HCT116 (cell line): ENCODE data around the gene SAMD10. TPM values are rescaled to one million over a fixed set of nuclear protein-coding genes. Genes with fewer than 3 reads are reported as not detected.

Source experiments
- ATAC-seq: fragments of 200-7000 bp; cut with Tn5 transposase; 2 replicates; pipeline ENCODE4 v1.9.1; 2020; ENCODE audit warnings: mild to moderate bottlenecking, moderate library complexity
- BruUV-seq: library from RNA; stranded (reverse); fragments of 400-500 nt; replicated peaks from 2 replicates; lab custom pipeline; 2021; lab: Mats Ljungman, UMichigan
- CTCF ChIA-PET: fragments of 300-600 bp; sonication (Branson Sonifier 250); formaldehyde crosslinking; loops from one replicate; lab custom pipeline; 2021; ENCODE audit warnings: antibody characterized with exemption; lab: Charles Lee
- POLR2A ChIA-PET: fragments of 300-600, 350-600 bp; sonication (Branson Sonifier 250); formaldehyde crosslinking; loops from one replicate; lab custom pipeline; 2021; ENCODE audit warnings: antibody characterized with exemption; lab: Charles Lee
- RAD21 ChIA-PET, 2 experiments: fragments of 300-600 bp; sonication (Branson Sonifier 250); formaldehyde crosslinking; loops; one replicate each; lab custom pipeline; 2023; ENCODE audit warnings: low total read pairs in 2 of 2; ENCODE audit not compliant: uncharacterized antibody in 2 of 2, unreplicated experiment in 2 of 2, low non-redundant PET in 1 of 2; lab: Charles Lee
- DNase-seq: peaks from one replicate; pipeline ENCODE4 v3.0.0-alpha.2; 2010; ENCODE audit warnings: low read depth, low spot score
- H2AFZ ChIP-seq: fragments of 200-600 bp; shearing (Covaris generic), sonication (generic); 2 replicates; pipeline ENCODE4 v1.6.1; 2017; ENCODE audit warnings: low read depth, mixed run types, mixed read lengths, antibody characterized with exemption, low read length; ENCODE audit not compliant: poor library complexity, severe bottlenecking
- H3K27ac ChIP-seq: 2 replicates; pipeline ENCODE4 v1.5.1; 2012; ENCODE audit warnings: low read depth, low read length
- H3K27me3 ChIP-seq: fragments of 200-600 bp; sonication (generic); 2 replicates; pipeline ENCODE4 v1.6.1; 2016; ENCODE audit warnings: mixed run types, low read length, mixed read lengths; ENCODE audit not compliant: insufficient read depth
- H3K36me3 ChIP-seq, 2 experiments: fragments of 200-500 bp in 1 of 2; fragments of 200-600 bp in 1 of 2; sonication (Bioruptor generic) in 1 of 2; sonication (generic) in 1 of 2; 2 replicates each; pipeline versions ENCODE4 v1.5.1 to v1.6.1; 2014 to 2016; ENCODE audit warnings: low read length in 2 of 2, inconsistent platforms in 1 of 2, mixed read lengths in 1 of 2, mixed run types in 1 of 2; ENCODE audit not compliant: insufficient read depth in 2 of 2, control insufficient read depth in 1 of 2
- H3K4me1 ChIP-seq, 2 experiments: fragments of 200-600 bp in 1 of 2; sonication (generic) in 1 of 2; 2 replicates each; pipeline versions ENCODE4 v1.5.1 to v1.6.1; 2012 to 2017; ENCODE audit warnings: low read length in 2 of 2, inconsistent platforms in 1 of 2, mild to moderate bottlenecking in 1 of 2, mixed read lengths in 1 of 2, mixed run types in 1 of 2, moderate library complexity in 1 of 2; ENCODE audit not compliant: insufficient read depth in 2 of 2, control insufficient read depth in 1 of 2
- H3K4me2 ChIP-seq: fragments of 200-600 bp; sonication (generic); 2 replicates; pipeline ENCODE4 v1.6.1; 2017; ENCODE audit warnings: mixed run types, low read length, mixed read lengths
- H3K4me3 ChIP-seq, 2 experiments: fragments of 200-600 bp in 1 of 2; sonication (generic) in 1 of 2; replicated peaks in 1 of 2; 2 replicates each; pipeline ENCODE4 v1.5.1; 2011 to 2016; ENCODE audit warnings: low read length in 2 of 2, control low read depth in 1 of 2, low read depth in 1 of 2, mild to moderate bottlenecking in 1 of 2, mixed read lengths in 1 of 2, mixed run types in 1 of 2
- H3K79me2 ChIP-seq: fragments of 200-600 bp; sonication (generic); 2 replicates; pipeline ENCODE4 v1.6.1; 2017; ENCODE audit warnings: mild to moderate bottlenecking, mixed run types, low read length, moderate library complexity, mixed read lengths; ENCODE audit not compliant: insufficient read depth
- H3K9ac ChIP-seq: fragments of 200-600 bp; sonication (generic); 2 replicates; pipeline ENCODE4 v1.6.1; 2016; ENCODE audit warnings: low read length, mixed read lengths
- H3K9me2 ChIP-seq: fragments of 200-600 bp; sonication (generic), shearing (Covaris generic); 2 replicates; pipeline ENCODE4 v1.6.1; 2017; ENCODE audit warnings: mixed run types, mild to moderate bottlenecking, moderate library complexity; ENCODE audit not compliant: insufficient read depth
- H3K9me3 ChIP-seq, 2 experiments: fragments of 200-500 bp in 1 of 2; fragments of 200-600 bp in 1 of 2; sonication (Bioruptor generic) in 1 of 2; sonication (generic) in 1 of 2; 2 replicates each; pipeline ENCODE4 v1.6.1; 2014 to 2017; ENCODE audit warnings: low read length in 2 of 2, mixed read lengths in 2 of 2, inconsistent platforms in 1 of 2, low read depth in 1 of 2, mild to moderate bottlenecking in 1 of 2, mixed run types in 1 of 2, moderate library complexity in 1 of 2; ENCODE audit not compliant: control insufficient read depth in 1 of 2, insufficient read depth in 1 of 2
- H4K20me1 ChIP-seq: fragments of 200-600 bp; sonication (generic), shearing (Covaris generic); 2 replicates; pipeline ENCODE4 v1.6.1; 2017; ENCODE audit warnings: mixed run types, mild to moderate bottlenecking, moderate library complexity; ENCODE audit not compliant: insufficient read depth
- CBX3 ChIP-seq: IDR thresholded peaks from 2 replicates; pipeline ENCODE4 v1.6.1; 2012; ENCODE audit warnings: low read depth
- CEBPB ChIP-seq: IDR thresholded peaks from 2 replicates; pipeline ENCODE4 v1.6.1; 2012; ENCODE audit warnings: low read depth
- ELF1 ChIP-seq: IDR thresholded peaks from 2 replicates; pipeline ENCODE4 v1.6.1; 2012; ENCODE audit warnings: low read depth, borderline replicate concordance
- POLR2AphosphoS5 ChIP-seq: IDR thresholded peaks from 2 replicates; pipeline ENCODE4 v1.6.1; 2011; ENCODE audit warnings: mild to moderate bottlenecking, low read depth, low read length, moderate library complexity
- SIN3A ChIP-seq: IDR thresholded peaks from 2 replicates; pipeline ENCODE4 v1.6.1; 2012; ENCODE audit warnings: low read depth
- SP1 ChIP-seq: IDR thresholded peaks from 2 replicates; pipeline ENCODE4 v1.6.1; 2012; ENCODE audit warnings: low read depth
- YY1 ChIP-seq: IDR thresholded peaks from 2 replicates; pipeline ENCODE4 v1.6.1; 2011; ENCODE audit warnings: low read length, low read depth, moderate library complexity, mild to moderate bottlenecking; ENCODE audit not compliant: insufficient replicate concordance; ENCODE audit errors: extremely low read depth
- ZFX ChIP-seq: fragments of 450-650 bp; IDR thresholded peaks from 2 replicates; pipeline ENCODE4 v1.6.1; 2017
- intact Hi-C: fragments of 100-400 bp; cut with micrococcal nuclease; formaldehyde crosslinking; loops from 2 replicates; pipeline ENCODE4 v1.10.0; 2022
- total RNA-seq: library from RNA; stranded (reverse); gene quantifications from one replicate; pipeline ENCODE4 v1.2.1, GENCODE V29; 2021; ENCODE audit not compliant: unreplicated experiment
- TF ChIP-seq, protein P1 (sequence below), 3 experiments: fragments of 200-600 bp in 1 of 3; sonication (generic) in 1 of 3; IDR thresholded peaks in 2 of 3; conservative IDR thresholded peaks in 1 of 3; 2 replicates each; pipeline ENCODE4 v1.5.1; 2012 to 2017; ENCODE audit warnings: low read depth in 2 of 3, low read length in 2 of 3, antibody characterized with exemption in 1 of 3, borderline replicate concordance in 1 of 3, control low read depth in 1 of 3, mild to moderate bottlenecking in 1 of 3, mixed read lengths in 1 of 3, mixed run types in 1 of 3, moderate library complexity in 1 of 3; ENCODE audit not compliant: insufficient read depth in 1 of 3
- TF ChIP-seq, protein P2 (sequence below): IDR thresholded peaks from 2 replicates; pipeline ENCODE4 v1.6.1; 2012
- TF ChIP-seq, protein P3 (sequence below): IDR thresholded peaks from 2 replicates; pipeline ENCODE4 v1.6.1; 2012
- TF ChIP-seq, protein P4 (sequence below): IDR thresholded peaks from 2 replicates; pipeline ENCODE4 v1.6.1; 2011; ENCODE audit warnings: mild to moderate bottlenecking, low read length, moderate library complexity; ENCODE audit not compliant: insufficient replicate concordance; ENCODE audit errors: extremely low read depth

SAMD10 gene
- total RNA-seq, 1 experiment from 2014 or later = 4.2 TPM

DNA sequence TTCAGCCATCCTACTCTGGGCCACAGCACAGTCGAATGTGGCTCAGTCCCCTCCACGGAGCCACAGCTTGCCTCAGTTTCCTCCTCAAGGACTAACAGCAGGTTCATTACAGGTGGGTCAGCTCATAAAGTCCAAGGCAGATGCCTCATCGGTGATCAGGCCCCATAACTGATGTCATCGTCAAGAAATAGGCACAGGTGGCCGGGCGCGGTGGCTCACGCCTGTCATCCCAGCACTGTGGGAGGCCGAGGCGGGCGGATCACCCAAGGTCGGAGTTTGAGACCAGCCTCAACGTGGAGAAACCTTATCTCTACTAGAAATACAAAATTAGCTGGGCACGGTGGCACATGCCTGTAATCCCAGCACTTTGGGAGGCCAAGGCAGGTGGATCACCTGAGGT, 26.7 kb downstream of the SAMD10 start:
- DNase-seq (no peak), ATAC-seq (no peak)
- Histone ChIP-seq H3K9me3 (no peaks in the 10 kb centered on the region), H3K36me3 (no peaks in the 10 kb centered on the region), H3K9ac (no peak overlapping the region), H3K27ac (no peak overlapping the region), H3K4me2 (no peak overlapping the region), H3K4me3 (no peak overlapping the region), H3K79me2 (peaks cover 83% of the 10 kb centered on the region), H4K20me1 (no peaks in the 10 kb centered on the region; the same call in 1 of the 2 replicates), H3K9me2 (no peaks in the 10 kb centered on the region), H3K4me1 (peaks cover 15 to 66% of the 10 kb centered on the region in 2 experiments; a peak in 3 of 4 replicates)
- ChIA-PET RAD21 (no interaction called here), POLR2A (no interaction called here), CTCF (no interaction called here)
- BruUV-seq = no TSS peak
- TF ChIP-seq SP1 (no peak), CBX3 (no peak), ZFX (no peak), CEBPB (no peak), POLR2AphosphoS5 (no peak), YY1 (no peak), SIN3A (no peak), ELF1 (no peak)
- TF ChIP-seq, protein P1, sequence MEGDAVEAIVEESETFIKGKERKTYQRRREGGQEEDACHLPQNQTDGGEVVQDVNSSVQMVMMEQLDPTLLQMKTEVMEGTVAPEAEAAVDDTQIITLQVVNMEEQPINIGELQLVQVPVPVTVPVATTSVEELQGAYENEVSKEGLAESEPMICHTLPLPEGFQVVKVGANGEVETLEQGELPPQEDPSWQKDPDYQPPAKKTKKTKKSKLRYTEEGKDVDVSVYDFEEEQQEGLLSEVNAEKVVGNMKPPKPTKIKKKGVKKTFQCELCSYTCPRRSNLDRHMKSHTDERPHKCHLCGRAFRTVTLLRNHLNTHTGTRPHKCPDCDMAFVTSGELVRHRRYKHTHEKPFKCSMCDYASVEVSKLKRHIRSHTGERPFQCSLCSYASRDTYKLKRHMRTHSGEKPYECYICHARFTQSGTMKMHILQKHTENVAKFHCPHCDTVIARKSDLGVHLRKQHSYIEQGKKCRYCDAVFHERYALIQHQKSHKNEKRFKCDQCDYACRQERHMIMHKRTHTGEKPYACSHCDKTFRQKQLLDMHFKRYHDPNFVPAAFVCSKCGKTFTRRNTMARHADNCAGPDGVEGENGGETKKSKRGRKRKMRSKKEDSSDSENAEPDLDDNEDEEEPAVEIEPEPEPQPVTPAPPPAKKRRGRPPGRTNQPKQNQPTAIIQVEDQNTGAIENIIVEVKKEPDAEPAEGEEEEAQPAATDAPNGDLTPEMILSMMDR (IDR thresholded peaks at IDR 0.05 in 2 of 3, conservative IDR thresholded peaks at IDR 0.05 in 1 of 3; ENCODE audit: borderline replicate concordance in 1 of 3, insufficient read depth in 1 of 3, low read depth in 2 of 3, low read length in 2 of 3) = no peak
- TF ChIP-seq, protein P2, sequence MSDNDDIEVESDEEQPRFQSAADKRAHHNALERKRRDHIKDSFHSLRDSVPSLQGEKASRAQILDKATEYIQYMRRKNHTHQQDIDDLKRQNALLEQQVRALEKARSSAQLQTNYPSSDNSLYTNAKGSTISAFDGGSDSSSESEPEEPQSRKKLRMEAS = no peak
- TF ChIP-seq, protein P3, sequence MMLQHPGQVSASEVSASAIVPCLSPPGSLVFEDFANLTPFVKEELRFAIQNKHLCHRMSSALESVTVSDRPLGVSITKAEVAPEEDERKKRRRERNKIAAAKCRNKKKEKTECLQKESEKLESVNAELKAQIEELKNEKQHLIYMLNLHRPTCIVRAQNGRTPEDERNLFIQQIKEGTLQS = no peak
- TF ChIP-seq, protein P4, sequence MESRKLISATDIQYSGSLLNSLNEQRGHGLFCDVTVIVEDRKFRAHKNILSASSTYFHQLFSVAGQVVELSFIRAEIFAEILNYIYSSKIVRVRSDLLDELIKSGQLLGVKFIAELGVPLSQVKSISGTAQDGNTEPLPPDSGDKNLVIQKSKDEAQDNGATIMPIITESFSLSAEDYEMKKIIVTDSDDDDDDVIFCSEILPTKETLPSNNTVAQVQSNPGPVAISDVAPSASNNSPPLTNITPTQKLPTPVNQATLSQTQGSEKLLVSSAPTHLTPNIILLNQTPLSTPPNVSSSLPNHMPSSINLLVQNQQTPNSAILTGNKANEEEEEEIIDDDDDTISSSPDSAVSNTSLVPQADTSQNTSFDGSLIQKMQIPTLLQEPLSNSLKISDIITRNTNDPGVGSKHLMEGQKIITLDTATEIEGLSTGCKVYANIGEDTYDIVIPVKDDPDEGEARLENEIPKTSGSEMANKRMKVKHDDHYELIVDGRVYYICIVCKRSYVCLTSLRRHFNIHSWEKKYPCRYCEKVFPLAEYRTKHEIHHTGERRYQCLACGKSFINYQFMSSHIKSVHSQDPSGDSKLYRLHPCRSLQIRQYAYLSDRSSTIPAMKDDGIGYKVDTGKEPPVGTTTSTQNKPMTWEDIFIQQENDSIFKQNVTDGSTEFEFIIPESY = no peak
- TF ChIP-seq, all 23 proteins: peak for 0
- H3K27me3 ChIP-seq = no peaks in the 10 kb centered on the region
- intact Hi-C loops = no loop called here
- H2AFZ ChIP-seq = no peak overlapping the region
